ENCODE data around the gene CMIP. TPM values are rescaled to one million over a fixed set of nuclear protein-coding genes. Genes with fewer than 3 reads are reported as not detected.
A peak's percentile ranks its signal among the peaks of the same experiment; 100 is the strongest.
"Not testable (repeated sequence)": the region's sequence is repeated elsewhere in the genome, so short reads cannot be mapped to it uniquely, and the experiment has no call there.

The CMIP gene
- total RNA-seq, 2 donors from 2014 or later = 30.1 to 95.1 TPM

DNA sequence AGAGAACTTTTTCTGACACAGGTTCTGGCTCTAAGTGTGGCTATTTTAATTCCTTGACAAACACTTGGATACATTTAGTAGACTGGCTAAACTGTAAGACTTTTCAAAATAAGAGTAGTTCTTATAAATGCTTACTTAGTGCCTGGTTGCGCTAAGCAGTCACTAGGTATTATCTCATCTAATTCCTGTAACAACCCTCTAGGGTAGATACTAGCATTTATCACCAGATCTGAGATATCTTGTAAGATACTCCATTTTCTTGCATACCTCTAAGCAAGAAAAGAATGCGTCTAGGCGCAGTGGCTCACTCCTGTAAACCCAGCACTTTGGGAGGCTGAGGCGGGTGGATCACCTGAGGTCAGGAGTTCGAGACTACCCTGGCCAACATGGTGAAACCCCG lies 131.2 kb downstream of the CMIP start:
- Histone ChIP-seq H3K27ac (no peak overlapping the region), H3K4me1 (replicated peaks) (no peaks in the 10 kb centered on the region), H3K4me3 (no peak overlapping the region), H3K36me3 (no peaks in the 10 kb centered on the region), H3K9me3 (no peaks in the 10 kb centered on the region), H3K27me3 (replicated peaks; ENCODE audit: insufficient read depth) (no peaks in the 10 kb centered on the region)
- WGBS = 90% methylated on average over 6 of the region's 6 CpGs
- no peak for DNase-seq (ENCODE audit: low spot score)
- TF ChIP-seq CTCF (IDR thresholded peaks at IDR 0.05) (no peak), POLR2A (IDR thresholded peaks at IDR 0.05) (no peak), POLR2AphosphoS5 (IDR thresholded peaks at IDR 0.05) (no peak)
- intact Hi-C loops (cut with DNase I) = no loop called here

- H3K36me3 ChIP-seq = no peaks in the 10 kb centered on the region
- WGBS = 79% methylated on average over 1 of the region's 1 CpG
- TF ChIP-seq POLR2AphosphoS5 (IDR thresholded peaks at IDR 0.05) = no peak
- TF ChIP-seq POLR2A (IDR thresholded peaks at IDR 0.05) = no peak
- H3K27me3 ChIP-seq (replicated peaks; ENCODE audit: insufficient read depth) = no peaks in the 10 kb centered on the region
- intact Hi-C loops (cut with DNase I) = no loop called here
- no peak overlapping the region for H3K4me3 ChIP-seq
- peaks cover 4% of the 10 kb centered on the region for H3K4me1 ChIP-seq (replicated peaks)
- H3K9me3 ChIP-seq = no peaks in the 10 kb centered on the region
- no peak overlapping the region for H3K27ac ChIP-seq
- DNase-seq (ENCODE audit: low spot score) = no peak
Measured at GRCh38 chr16:81576696-81577095, 132.1 kb downstream of the CMIP start.

DNA sequence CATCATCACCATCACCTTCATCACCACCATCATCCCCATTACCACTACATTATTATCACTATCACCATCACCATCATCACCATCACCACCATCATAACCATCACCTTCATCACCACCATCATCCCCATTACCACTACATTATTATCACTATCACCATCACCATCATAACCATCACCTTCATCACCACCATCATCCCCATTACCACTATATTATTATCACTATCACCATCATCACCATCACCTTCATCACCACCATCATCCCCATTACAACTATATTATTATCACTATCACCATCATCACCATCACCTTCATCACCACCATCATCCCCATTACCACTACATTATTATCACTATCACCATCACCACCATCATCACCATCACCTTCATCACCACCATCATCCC lies 132.7 kb downstream of the CMIP start:
- H3K4me3 ChIP-seq; H3K9me3 ChIP-seq; DNase-seq (ENCODE audit: low spot score); H3K27me3 ChIP-seq (replicated peaks; ENCODE audit: insufficient read depth); intact Hi-C loops (cut with DNase I); H3K27ac ChIP-seq; H3K36me3 ChIP-seq; H3K4me1 ChIP-seq (replicated peaks): not testable (repeated sequence)

- Histone ChIP-seq H3K27me3 (replicated peaks; ENCODE audit: insufficient read depth) (no peaks in the 10 kb centered on the region), H3K36me3 (no peaks in the 10 kb centered on the region), H3K27ac (no peak overlapping the region), H3K4me1 (replicated peaks) (peaks cover 11% of the 10 kb centered on the region), H3K4me3 (no peak overlapping the region), H3K9me3 (no peaks in the 10 kb centered on the region)
- WGBS = 93% methylated on average over 2 of the region's 2 CpGs
- TF ChIP-seq POLR2AphosphoS5 (IDR thresholded peaks at IDR 0.05) (no peak), CTCF (IDR thresholded peaks at IDR 0.05) (no peak), POLR2A (IDR thresholded peaks at IDR 0.05) (no peak)
- intact Hi-C loops (cut with DNase I) = no loop called here
- DNase-seq (ENCODE audit: low spot score) = no peak
Measured at GRCh38 chr16:81578076-81578475, 133.5 kb downstream of the CMIP start.

DNA sequence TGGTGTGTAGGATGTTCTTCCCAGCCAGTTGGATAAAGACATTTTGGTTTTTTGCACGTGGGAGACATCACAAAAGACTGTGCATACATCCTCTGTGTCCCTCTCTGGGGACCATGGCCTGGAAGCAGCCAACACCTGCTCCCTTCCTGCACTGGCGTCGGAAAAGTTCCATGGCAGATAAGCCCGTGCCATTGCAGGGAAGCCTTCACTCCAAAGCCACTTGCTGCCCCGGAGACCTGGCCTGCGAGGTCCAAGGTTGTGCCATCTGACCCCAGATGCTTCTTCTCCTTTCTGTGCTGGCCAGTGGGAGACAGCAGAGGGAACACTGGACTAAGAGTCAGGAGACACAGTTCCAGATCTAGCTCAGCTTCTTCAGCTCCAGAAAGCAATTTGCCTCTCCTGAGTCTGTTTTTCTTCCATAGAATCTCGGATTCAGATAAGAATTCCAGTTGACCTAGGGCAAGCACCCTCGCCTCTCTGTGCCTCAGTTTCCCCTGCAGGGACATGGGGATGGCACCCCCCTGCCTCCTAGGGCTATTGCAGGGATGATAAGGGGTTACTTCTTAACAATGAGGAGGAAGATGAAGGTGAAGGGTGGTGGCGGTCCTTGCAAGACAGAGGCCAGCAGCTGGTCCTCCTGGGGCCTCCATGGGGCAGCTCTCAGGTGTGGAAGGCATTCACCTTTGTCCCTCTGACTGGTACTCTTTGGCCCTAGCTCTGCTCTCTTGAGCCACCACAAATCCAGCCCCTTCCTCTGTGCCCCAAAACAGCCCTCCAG lies 134.2 kb downstream of the CMIP start:
- TF ChIP-seq CTCF (IDR thresholded peaks at IDR 0.05) (no peak), POLR2AphosphoS5 (IDR thresholded peaks at IDR 0.05) (no peak), POLR2A (IDR thresholded peaks at IDR 0.05) (no peak)
- Histone ChIP-seq H3K27me3 (replicated peaks; ENCODE audit: insufficient read depth) (no peaks in the 10 kb centered on the region), H3K4me1 (replicated peaks) (peaks cover 11% of the 10 kb centered on the region), H3K9me3 (no peaks in the 10 kb centered on the region), H3K4me3 (no peak overlapping the region), H3K36me3 (no peaks in the 10 kb centered on the region), H3K27ac (no peak overlapping the region)
- 90% methylated on average over 9 of the region's 9 CpGs for WGBS
- intact Hi-C loops (cut with DNase I) = no loop called here
- no peak for DNase-seq (ENCODE audit: low spot score)

- peak; percentile 93 for DNase-seq (ENCODE audit: low spot score)
- Histone ChIP-seq H3K9me3 (no peaks in the 10 kb centered on the region), H3K4me1 (replicated peaks) (peaks cover 11% of the 10 kb centered on the region), H3K27ac (peak overlapping the region; percentile 72 to 76), H3K27me3 (replicated peaks; ENCODE audit: insufficient read depth) (no peaks in the 10 kb centered on the region), H3K36me3 (no peaks in the 10 kb centered on the region), H3K4me3 (no peak overlapping the region)
- WGBS = 42% methylated on average over 12 of the region's 12 CpGs
- intact Hi-C loops (cut with DNase I) = no loop called here
- TF ChIP-seq POLR2AphosphoS5 (IDR thresholded peaks at IDR 0.05) (peak; percentile 96), CTCF (IDR thresholded peaks at IDR 0.05) (no peak), POLR2A (IDR thresholded peaks at IDR 0.05) (no peak)
Measured at GRCh38 chr16:81581107-81581506, 136.5 kb downstream of the CMIP start.

All from prostate gland (tissue), 2 donors.